ENCODE measurements around the gene VLDLR. TPM values are rescaled to one million over a fixed set of nuclear protein-coding genes. Genes with fewer than 3 reads are reported as not detected.
"Not testable (repeated sequence)": the region's sequence is repeated elsewhere in the genome, so short reads cannot be mapped to it uniquely, and the experiment has no call there.

Gene VLDLR
- total RNA-seq, 1 experiment from 2014 or later, result 4.5 TPM

GRCh38 chr9:2704504-2704903, 82.9 kb downstream of the VLDLR start:
- H3K27ac ChIP-seq (ENCODE audit: low read depth, low read length, poor library complexity, severe bottlenecking), result no peak overlapping the region
- DNase-seq (ENCODE audit: low spot score), result no peak
- no TSS peak for BruUV-seq (replicated peaks)

GRCh38 chr9:2707256-2707655, 85.7 kb downstream of the VLDLR start:
- H3K4me1 ChIP-seq (ENCODE audit: insufficient read depth, low read length, poor library complexity, severe bottlenecking); H3K27me3 ChIP-seq (replicated peaks; ENCODE audit: insufficient read depth, low read depth, low read length, poor library complexity); H3K36me3 ChIP-seq (ENCODE audit: insufficient read depth, low read length, poor library complexity, severe bottlenecking); CTCF ChIA-PET; BruUV-seq (replicated peaks); H3K4me3 ChIP-seq (ENCODE audit: low read depth, low read length, poor library complexity, severe bottlenecking); H3K27ac ChIP-seq (ENCODE audit: low read depth, low read length, poor library complexity, severe bottlenecking); POLR2A ChIA-PET (ENCODE audit: low non-redundant PET); DNase-seq (ENCODE audit: low spot score); intact Hi-C loops (cut with micrococcal nuclease; ENCODE audit: unreplicated experiment); H3K9me3 ChIP-seq (ENCODE audit: low read depth, low read length, poor library complexity, severe bottlenecking): not testable (repeated sequence)

More at GRCh38 chr9:2704504-2704903, 82.9 kb downstream of the VLDLR start:
- intact Hi-C loops (cut with micrococcal nuclease; ENCODE audit: unreplicated experiment), result no loop called here
- Histone ChIP-seq H3K4me1 (ENCODE audit: insufficient read depth, low read length, poor library complexity, severe bottlenecking) (no peaks in the 10 kb centered on the region), H3K27me3 (replicated peaks; ENCODE audit: insufficient read depth, low read depth, low read length, poor library complexity) (no peaks in the 10 kb centered on the region), H3K36me3 (ENCODE audit: insufficient read depth, low read length, poor library complexity, severe bottlenecking) (no peaks in the 10 kb centered on the region), H3K9me3 (ENCODE audit: low read depth, low read length, poor library complexity, severe bottlenecking) (no peaks in the 10 kb centered on the region), H3K4me3 (ENCODE audit: low read depth, low read length, poor library complexity, severe bottlenecking) (no peak overlapping the region)
- POLR2A ChIA-PET (ENCODE audit: low non-redundant PET), result no interaction called here
- CTCF ChIA-PET, result no interaction called here
- TF ChIP-seq CTCF (conservative IDR thresholded peaks at IDR 0.05; ENCODE audit: low read depth, low read length), result no peak
- no peak for TF ChIP-seq EZH2 (IDR thresholded peaks at IDR 0.05; ENCODE audit: borderline replicate concordance, low read depth, low read length, poor library complexity, severe bottlenecking)

Other genes with a start within 250 kb of the VLDLR start
- gene KCNV2, start 95.7 kb downstream of the VLDLR start, total RNA-seq (2021), result not detected in 2 replicates
- gene PUM3, start 222.3 kb downstream of the VLDLR start, total RNA-seq (2021), result 95.7 and 102 TPM in 2 replicates